ENCODE measurements around the gene CADPS.

DNA sequence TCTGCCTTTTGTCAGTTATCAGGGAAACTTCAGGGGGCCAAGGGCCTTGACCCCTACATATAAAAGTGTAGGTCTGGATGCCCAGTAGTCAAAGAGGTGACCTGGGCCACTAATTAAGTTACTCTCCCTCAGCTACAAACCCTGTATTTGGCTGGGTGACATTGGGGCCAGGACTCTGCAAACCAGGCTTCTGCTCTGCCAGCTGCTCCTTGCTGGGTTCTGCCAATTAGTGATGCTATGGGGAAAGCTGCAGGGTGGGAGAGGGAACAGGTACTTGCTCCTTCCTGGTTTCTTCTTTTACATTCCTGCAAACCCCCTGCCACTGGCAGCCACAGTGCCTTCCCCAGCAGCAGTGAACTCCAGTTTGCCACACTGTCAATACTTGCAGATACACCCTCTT lies 179.2 kb downstream of the CADPS start:
- TF ChIP-seq, protein P1, sequence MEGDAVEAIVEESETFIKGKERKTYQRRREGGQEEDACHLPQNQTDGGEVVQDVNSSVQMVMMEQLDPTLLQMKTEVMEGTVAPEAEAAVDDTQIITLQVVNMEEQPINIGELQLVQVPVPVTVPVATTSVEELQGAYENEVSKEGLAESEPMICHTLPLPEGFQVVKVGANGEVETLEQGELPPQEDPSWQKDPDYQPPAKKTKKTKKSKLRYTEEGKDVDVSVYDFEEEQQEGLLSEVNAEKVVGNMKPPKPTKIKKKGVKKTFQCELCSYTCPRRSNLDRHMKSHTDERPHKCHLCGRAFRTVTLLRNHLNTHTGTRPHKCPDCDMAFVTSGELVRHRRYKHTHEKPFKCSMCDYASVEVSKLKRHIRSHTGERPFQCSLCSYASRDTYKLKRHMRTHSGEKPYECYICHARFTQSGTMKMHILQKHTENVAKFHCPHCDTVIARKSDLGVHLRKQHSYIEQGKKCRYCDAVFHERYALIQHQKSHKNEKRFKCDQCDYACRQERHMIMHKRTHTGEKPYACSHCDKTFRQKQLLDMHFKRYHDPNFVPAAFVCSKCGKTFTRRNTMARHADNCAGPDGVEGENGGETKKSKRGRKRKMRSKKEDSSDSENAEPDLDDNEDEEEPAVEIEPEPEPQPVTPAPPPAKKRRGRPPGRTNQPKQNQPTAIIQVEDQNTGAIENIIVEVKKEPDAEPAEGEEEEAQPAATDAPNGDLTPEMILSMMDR (IDR thresholded peaks at IDR 0.05), result no peak
- TF ChIP-seq, protein P2, sequence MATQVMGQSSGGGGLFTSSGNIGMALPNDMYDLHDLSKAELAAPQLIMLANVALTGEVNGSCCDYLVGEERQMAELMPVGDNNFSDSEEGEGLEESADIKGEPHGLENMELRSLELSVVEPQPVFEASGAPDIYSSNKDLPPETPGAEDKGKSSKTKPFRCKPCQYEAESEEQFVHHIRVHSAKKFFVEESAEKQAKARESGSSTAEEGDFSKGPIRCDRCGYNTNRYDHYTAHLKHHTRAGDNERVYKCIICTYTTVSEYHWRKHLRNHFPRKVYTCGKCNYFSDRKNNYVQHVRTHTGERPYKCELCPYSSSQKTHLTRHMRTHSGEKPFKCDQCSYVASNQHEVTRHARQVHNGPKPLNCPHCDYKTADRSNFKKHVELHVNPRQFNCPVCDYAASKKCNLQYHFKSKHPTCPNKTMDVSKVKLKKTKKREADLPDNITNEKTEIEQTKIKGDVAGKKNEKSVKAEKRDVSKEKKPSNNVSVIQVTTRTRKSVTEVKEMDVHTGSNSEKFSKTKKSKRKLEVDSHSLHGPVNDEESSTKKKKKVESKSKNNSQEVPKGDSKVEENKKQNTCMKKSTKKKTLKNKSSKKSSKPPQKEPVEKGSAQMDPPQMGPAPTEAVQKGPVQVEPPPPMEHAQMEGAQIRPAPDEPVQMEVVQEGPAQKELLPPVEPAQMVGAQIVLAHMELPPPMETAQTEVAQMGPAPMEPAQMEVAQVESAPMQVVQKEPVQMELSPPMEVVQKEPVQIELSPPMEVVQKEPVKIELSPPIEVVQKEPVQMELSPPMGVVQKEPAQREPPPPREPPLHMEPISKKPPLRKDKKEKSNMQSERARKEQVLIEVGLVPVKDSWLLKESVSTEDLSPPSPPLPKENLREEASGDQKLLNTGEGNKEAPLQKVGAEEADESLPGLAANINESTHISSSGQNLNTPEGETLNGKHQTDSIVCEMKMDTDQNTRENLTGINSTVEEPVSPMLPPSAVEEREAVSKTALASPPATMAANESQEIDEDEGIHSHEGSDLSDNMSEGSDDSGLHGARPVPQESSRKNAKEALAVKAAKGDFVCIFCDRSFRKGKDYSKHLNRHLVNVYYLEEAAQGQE (IDR thresholded peaks at IDR 0.05; ENCODE audit: insufficient read depth in 1 of 2, low read depth in 2 of 2, low read length in 1 of 2), result no peak
- TF ChIP-seq POLR2AphosphoS5 (IDR thresholded peaks at IDR 0.05; ENCODE audit: low read depth, low read length) (no peak), SIN3A (IDR thresholded peaks at IDR 0.05; ENCODE audit: borderline replicate concordance, insufficient read depth, low read depth, low read length) (no peak)
